ENCODE results near the gene RHOU. TPM values are rescaled to one million over a fixed set of nuclear protein-coding genes. Genes with fewer than 3 reads are reported as not detected.

RHOU gene
- total and polyA plus RNA-seq, 2 of the 13 experiments (the other 11 are each of a cell fraction or from before 2014, with no cell fraction given), result 11.9 to 18.5 TPM

DNA sequence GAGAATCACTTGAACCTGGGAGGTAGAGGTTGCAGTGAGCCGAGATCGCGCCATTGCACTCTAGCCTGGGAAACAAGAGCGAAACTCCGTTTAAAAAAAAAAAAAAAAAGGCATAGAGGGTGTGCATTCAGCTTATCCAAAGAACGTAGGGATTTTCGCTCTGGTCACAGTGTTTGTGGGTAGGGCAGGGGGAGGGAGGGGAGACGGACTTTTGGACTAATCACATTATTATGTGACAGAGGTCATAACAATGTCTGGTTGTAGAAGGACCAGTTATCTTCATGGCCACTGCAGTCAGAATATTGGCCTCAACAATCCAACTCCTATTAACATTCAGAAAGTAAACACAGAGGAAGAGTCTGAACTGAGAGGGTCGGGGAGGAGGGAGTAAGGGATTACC is 25.7 kb downstream of the RHOU start (continued):
- TF ChIP-seq RBM22 (optimal IDR thresholded peaks at IDR 0.05; ENCODE audit: low read length) (no peak), ZFY (CRISPR knock-in tag; IDR thresholded peaks at IDR 0.05) (no peak), SOX6 (IDR thresholded peaks at IDR 0.05) (no peak), SOX6 (CRISPR knock-in tag; IDR thresholded peaks at IDR 0.05) (peak; percentile 19; the same call in 1 of the 2 replicates), MIER3 (CRISPR knock-in tag; IDR thresholded peaks at IDR 0.05; ENCODE audit: borderline replicate concordance) (no peak), EHMT2 (IDR thresholded peaks at IDR 0.05; ENCODE audit: borderline replicate concordance, low read depth, low read length) (no peak)
- TF ChIP-seq, protein P1, sequence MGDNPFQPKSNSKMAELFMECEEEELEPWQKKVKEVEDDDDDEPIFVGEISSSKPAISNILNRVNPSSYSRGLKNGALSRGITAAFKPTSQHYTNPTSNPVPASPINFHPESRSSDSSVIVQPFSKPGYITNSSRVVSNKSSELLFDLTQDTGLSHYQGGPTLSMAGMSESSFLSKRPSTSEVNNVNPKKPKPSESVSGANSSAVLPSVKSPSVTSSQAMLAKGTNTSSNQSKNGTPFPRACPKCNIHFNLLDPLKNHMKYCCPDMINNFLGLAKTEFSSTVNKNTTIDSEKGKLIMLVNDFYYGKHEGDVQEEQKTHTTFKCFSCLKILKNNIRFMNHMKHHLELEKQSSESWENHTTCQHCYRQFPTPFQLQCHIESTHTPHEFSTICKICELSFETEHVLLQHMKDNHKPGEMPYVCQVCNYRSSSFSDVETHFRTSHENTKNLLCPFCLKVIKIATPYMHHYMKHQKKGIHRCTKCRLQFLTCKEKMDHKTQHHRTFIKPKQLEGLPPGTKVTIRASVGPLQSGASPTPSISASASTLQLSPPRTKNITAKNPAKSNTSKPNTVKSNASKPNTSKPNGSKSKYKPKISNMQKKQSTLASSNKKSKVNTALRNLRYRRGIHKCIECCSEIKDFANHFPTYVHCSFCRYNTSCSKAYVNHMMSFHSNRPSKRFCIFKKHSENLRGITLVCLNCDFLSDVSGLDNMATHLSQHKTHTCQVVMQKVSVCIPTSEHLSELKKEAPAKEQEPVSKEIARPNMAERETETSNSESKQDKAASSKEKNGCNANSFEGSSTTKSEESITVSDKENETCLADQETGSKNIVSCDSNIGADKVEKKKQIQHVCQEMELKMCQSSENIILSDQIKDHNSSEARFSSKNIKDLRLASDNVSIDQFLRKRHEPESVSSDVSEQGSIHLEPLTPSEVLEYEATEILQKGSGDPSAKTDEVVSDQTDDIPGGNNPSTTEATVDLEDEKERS (CRISPR knock-in tag; IDR thresholded peaks at IDR 0.05), result no peak
- TF ChIP-seq, protein P2, sequence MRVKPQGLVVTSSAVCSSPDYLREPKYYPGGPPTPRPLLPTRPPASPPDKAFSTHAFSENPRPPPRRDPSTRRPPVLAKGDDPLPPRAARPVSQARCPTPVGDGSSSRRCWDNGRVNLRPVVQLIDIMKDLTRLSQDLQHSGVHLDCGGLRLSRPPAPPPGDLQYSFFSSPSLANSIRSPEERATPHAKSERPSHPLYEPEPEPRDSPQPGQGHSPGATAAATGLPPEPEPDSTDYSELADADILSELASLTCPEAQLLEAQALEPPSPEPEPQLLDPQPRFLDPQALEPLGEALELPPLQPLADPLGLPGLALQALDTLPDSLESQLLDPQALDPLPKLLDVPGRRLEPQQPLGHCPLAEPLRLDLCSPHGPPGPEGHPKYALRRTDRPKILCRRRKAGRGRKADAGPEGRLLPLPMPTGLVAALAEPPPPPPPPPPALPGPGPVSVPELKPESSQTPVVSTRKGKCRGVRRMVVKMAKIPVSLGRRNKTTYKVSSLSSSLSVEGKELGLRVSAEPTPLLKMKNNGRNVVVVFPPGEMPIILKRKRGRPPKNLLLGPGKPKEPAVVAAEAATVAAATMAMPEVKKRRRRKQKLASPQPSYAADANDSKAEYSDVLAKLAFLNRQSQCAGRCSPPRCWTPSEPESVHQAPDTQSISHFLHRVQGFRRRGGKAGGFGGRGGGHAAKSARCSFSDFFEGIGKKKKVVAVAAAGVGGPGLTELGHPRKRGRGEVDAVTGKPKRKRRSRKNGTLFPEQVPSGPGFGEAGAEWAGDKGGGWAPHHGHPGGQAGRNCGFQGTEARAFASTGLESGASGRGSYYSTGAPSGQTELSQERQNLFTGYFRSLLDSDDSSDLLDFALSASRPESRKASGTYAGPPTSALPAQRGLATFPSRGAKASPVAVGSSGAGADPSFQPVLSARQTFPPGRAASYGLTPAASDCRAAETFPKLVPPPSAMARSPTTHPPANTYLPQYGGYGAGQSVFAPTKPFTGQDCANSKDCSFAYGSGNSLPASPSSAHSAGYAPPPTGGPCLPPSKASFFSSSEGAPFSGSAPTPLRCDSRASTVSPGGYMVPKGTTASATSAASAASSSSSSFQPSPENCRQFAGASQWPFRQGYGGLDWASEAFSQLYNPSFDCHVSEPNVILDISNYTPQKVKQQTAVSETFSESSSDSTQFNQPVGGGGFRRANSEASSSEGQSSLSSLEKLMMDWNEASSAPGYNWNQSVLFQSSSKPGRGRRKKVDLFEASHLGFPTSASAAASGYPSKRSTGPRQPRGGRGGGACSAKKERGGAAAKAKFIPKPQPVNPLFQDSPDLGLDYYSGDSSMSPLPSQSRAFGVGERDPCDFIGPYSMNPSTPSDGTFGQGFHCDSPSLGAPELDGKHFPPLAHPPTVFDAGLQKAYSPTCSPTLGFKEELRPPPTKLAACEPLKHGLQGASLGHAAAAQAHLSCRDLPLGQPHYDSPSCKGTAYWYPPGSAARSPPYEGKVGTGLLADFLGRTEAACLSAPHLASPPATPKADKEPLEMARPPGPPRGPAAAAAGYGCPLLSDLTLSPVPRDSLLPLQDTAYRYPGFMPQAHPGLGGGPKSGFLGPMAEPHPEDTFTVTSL (CRISPR knock-in tag; IDR thresholded peaks at IDR 0.05; ENCODE audit: borderline replicate concordance), result peak; percentile 44; the same call in 1 of the 2 replicates

All from HepG2 (cell line).